Hepatocyte (in vitro differentiated cells): Measurements from ENCODE around the gene TBPL1. TPM values are rescaled to one million over a fixed set of nuclear protein-coding genes. Genes with fewer than 3 reads are reported as not detected.
"Not testable (repeated sequence)": the region's sequence is repeated elsewhere in the genome, so short reads cannot be mapped to it uniquely, and the experiment has no call there.

ENCODE experiments used
- DNase-seq: peaks from one replicate; pipeline ENCODE4 v3.0.0-alpha.2; 2016; ENCODE audit warnings: low spot score
- H2AFZ ChIP-seq: fragments of 200-600 bp; sonication (generic); 2 replicates; pipeline ENCODE4 v1.6.0; 2016; ENCODE audit warnings: antibody characterized with exemption, mild to moderate bottlenecking
- H3K27ac ChIP-seq: fragments of 200-600 bp; sonication (generic); 2 replicates; pipeline ENCODE4 v1.5.1; 2016; ENCODE audit warnings: mild to moderate bottlenecking
- H3K27me3 ChIP-seq: fragments of 200-600 bp; sonication (generic); 2 replicates; pipeline ENCODE4 v1.6.1; 2016
- H3K36me3 ChIP-seq: fragments of 200-600 bp; sonication (generic); replicated peaks from 2 replicates; pipeline ENCODE4 v1.5.1; 2016; ENCODE audit warnings: low read depth; ENCODE audit not compliant: insufficient read depth
- H3K4me1 ChIP-seq: fragments of 200-600 bp; sonication (generic); 2 replicates; pipeline ENCODE4 v1.5.1; 2016; ENCODE audit warnings: mild to moderate bottlenecking, moderate library complexity; ENCODE audit not compliant: insufficient read depth
- H3K4me2 ChIP-seq: fragments of 200-600 bp; sonication (generic); 2 replicates; pipeline ENCODE4 v1.6.0; 2016
- H3K4me3 ChIP-seq: fragments of 200-600 bp; sonication (generic); 2 replicates; pipeline ENCODE4 v1.5.1; 2016; ENCODE audit warnings: mild to moderate bottlenecking
- H3K79me2 ChIP-seq: fragments of 200-600 bp; sonication (generic); 2 replicates; pipeline ENCODE4 v1.6.0; 2017; ENCODE audit warnings: mild to moderate bottlenecking
- H3K9me2 ChIP-seq: fragments of 200-600 bp; sonication (generic); replicated peaks from 2 replicates; pipeline ENCODE4 v1.6.0; 2017; ENCODE audit warnings: mild to moderate bottlenecking; ENCODE audit not compliant: insufficient read depth
- H3K9me3 ChIP-seq: fragments of 200-600 bp; sonication (generic); 2 replicates; pipeline ENCODE4 v1.5.1; 2016; ENCODE audit warnings: low read depth, mild to moderate bottlenecking
- H4K20me1 ChIP-seq: fragments of 200-600 bp; sonication (generic); 2 replicates; pipeline ENCODE4 v1.6.0; 2016; ENCODE audit warnings: mild to moderate bottlenecking; ENCODE audit not compliant: insufficient read depth, poor library complexity, severe bottlenecking
- EZH2 ChIP-seq: fragments of 200-600 bp; sonication (generic); IDR thresholded peaks from 2 replicates; pipeline ENCODE4 v1.6.1; 2016; ENCODE audit warnings: antibody characterized with exemption, mild to moderate bottlenecking, borderline replicate concordance
- EZH2phosphoT487 ChIP-seq: fragments of 200-600 bp; sonication (generic); IDR thresholded peaks from one replicate; pipeline ENCODE4 v1.6.1; 2018; ENCODE audit warnings: antibody characterized with exemption, mild to moderate bottlenecking, low read depth, moderate library complexity; ENCODE audit not compliant: unreplicated experiment, severe bottlenecking
- WGBS: methylation state at CpG from one replicate; pipeline ENCODE4 v1.1.6; 2016; ENCODE audit warnings: low lambda C conversion rate; ENCODE audit errors: missing lambda C conversion rate; 5-methylcytosine and 5-hydroxymethylcytosine counted together
- polyA plus RNA-seq: library from polyadenylated mRNA; unstranded; fragments of >200 nt; fragmentation: Nextera tagmentation; extraction: Ambion mirVana; gene quantifications from 2 replicates; pipeline ENCODE4 v1.2.1, GENCODE V29; 2016
- total RNA-seq: library from RNA; depleted of rRNA; stranded (reverse); fragments of >200 nt; gene quantifications from 2 replicates; pipeline ENCODE4 v1.2.3, GENCODE V29; 2014
- TF ChIP-seq, protein P1 (sequence below): fragments of 200-600 bp; sonication (generic); IDR thresholded peaks from 2 replicates; pipeline ENCODE4 v1.5.1; 2016; ENCODE audit warnings: antibody characterized with exemption, mild to moderate bottlenecking; ENCODE audit not compliant: poor library complexity

TBPL1 gene
- total and polyA plus RNA-seq, 2 experiments from 2014 or later = 26.2 to 36.8 TPM

DNA sequence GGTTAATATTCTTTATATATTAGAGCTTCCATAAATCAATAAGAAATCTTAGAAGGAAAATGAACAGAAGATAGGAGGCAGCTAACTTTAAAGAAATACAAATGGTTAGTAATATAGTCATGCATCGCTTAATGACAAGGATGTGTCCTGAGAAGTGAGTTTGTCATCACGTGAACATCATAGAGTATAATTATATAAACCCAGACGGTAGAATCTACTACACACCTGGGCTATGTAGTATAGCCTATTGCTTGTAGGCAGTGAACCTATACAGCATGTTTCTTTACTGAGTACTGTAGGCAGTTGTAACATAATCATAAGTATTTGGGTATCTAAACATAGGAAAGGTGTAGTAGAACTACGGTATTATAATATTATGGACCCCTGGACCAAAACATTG lies 14.3 kb downstream of the TBPL1 start:
- no peak overlapping the region for H3K4me3 ChIP-seq
- peaks cover 5% of the 10 kb centered on the region for H4K20me1 ChIP-seq
- H3K27ac ChIP-seq = no peak overlapping the region
- H3K4me2 ChIP-seq = no peak overlapping the region
- TF ChIP-seq, protein P1, sequence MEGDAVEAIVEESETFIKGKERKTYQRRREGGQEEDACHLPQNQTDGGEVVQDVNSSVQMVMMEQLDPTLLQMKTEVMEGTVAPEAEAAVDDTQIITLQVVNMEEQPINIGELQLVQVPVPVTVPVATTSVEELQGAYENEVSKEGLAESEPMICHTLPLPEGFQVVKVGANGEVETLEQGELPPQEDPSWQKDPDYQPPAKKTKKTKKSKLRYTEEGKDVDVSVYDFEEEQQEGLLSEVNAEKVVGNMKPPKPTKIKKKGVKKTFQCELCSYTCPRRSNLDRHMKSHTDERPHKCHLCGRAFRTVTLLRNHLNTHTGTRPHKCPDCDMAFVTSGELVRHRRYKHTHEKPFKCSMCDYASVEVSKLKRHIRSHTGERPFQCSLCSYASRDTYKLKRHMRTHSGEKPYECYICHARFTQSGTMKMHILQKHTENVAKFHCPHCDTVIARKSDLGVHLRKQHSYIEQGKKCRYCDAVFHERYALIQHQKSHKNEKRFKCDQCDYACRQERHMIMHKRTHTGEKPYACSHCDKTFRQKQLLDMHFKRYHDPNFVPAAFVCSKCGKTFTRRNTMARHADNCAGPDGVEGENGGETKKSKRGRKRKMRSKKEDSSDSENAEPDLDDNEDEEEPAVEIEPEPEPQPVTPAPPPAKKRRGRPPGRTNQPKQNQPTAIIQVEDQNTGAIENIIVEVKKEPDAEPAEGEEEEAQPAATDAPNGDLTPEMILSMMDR = no peak
- TF ChIP-seq EZH2phosphoT487 (no peak), EZH2 (no peak)
- no peak overlapping the region for H2AFZ ChIP-seq
- no peaks in the 10 kb centered on the region for H3K9me3 ChIP-seq
- H3K27me3 ChIP-seq = no peaks in the 10 kb centered on the region
- H3K4me1 ChIP-seq = no peaks in the 10 kb centered on the region
- 94% methylated on average over 4 of the region's 4 CpGs for WGBS
- no peak for DNase-seq
- no peaks in the 10 kb centered on the region for H3K9me2 ChIP-seq
- no peaks in the 10 kb centered on the region for H3K36me3 ChIP-seq
- H3K79me2 ChIP-seq = peaks cover 46% of the 10 kb centered on the region

DNA sequence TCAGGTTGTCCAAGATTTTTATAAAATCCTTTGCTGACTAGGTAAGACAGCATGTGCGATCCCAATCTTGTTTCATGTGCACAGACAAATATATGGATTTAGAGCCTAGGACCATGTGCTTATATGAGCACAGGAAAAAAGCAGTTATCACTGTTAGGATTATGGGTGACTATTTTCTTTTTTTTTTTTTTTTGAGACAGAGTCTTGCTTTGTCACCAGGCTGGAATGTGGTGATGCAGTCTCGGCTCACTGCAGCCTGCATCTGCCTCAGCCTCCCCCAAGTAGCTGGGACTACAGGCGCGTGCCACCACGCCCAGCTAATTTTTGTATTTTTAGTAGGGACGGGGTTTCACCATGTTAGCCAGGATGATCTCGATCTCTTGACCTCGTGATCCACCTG lies 14.8 kb downstream of the TBPL1 start:
- H2AFZ ChIP-seq, H4K20me1 ChIP-seq, H3K4me2 ChIP-seq, H3K36me3 ChIP-seq, H3K4me3 ChIP-seq, H3K27ac ChIP-seq, H3K4me1 ChIP-seq, H3K9me3 ChIP-seq, DNase-seq, H3K9me2 ChIP-seq, H3K27me3 ChIP-seq: not testable (repeated sequence)
- peaks cover 42% of the 10 kb centered on the region for H3K79me2 ChIP-seq
- 89% methylated on average over 8 of the region's 8 CpGs for WGBS

DNA sequence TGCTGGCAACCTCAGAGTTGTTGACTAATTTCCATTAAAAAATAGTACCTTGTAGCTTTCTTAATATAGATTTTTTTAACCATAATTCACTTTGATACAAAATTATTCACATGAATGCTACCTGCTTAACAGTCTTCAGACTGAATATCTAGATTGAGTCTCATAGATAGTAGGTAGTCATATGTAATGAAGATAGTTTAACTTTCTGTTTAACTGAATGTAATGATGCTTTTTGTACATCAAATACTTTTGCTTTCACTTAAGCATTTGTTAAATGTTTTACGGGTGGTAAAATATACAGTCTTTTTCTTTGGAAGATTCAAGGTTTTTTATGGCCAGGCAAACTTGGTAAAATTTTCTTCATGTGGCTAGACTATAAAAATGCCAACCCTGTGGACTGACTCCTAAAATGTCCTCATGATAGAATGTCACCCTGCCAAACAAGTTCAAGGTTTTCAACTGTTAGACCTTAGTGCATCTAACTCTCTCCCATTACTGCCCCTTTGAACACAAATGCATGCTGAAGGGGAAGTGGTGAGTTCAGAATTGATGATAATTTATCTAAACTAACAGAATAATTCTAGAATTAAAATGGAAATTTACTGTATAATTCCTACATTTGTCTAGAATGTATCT lies 16.4 kb downstream of the TBPL1 start:
- Histone ChIP-seq H3K27me3 (no peaks in the 10 kb centered on the region), H3K79me2 (peaks cover 38% of the 10 kb centered on the region), H3K9me3 (no peaks in the 10 kb centered on the region), H3K9me2 (no peaks in the 10 kb centered on the region), H3K4me3 (no peak overlapping the region), H3K36me3 (no peaks in the 10 kb centered on the region), H2AFZ (no peak overlapping the region), H4K20me1 (peaks cover 9% of the 10 kb centered on the region), H3K4me1 (no peaks in the 10 kb centered on the region), H3K4me2 (no peak overlapping the region), H3K27ac (no peak overlapping the region)
- DNase-seq = no peak
- TF ChIP-seq, protein P1 = no peak
- TF ChIP-seq EZH2phosphoT487 (no peak), EZH2 (no peak)
- WGBS = 90% methylated on average over 1 of the region's 1 CpG

DNA sequence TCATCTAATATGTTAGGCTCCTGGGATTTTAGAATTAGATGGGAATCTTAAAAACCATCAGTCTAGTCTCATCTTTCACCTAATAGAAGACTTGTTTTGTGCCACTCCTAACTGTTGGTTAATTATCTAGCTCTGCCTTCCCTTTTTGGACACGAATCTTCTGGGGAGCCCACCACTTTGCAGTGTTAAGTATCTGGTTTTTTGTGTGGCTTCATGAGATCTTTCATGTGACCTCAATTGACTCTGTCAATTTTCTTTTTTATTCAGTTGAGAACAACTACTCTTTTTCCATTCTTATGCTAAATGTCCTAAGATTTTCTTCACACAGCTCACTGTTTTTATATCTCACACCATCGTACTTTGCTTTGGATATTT lies 16.9 kb downstream of the TBPL1 start:
- H3K27me3 ChIP-seq = no peaks in the 10 kb centered on the region
- DNase-seq = no peak
- H3K79me2 ChIP-seq = peaks cover 35% of the 10 kb centered on the region
- H3K4me2 ChIP-seq = no peak overlapping the region
- TF ChIP-seq EZH2 = no peak
- TF ChIP-seq, protein P1 = no peak
- no peak for TF ChIP-seq EZH2phosphoT487
- WGBS = 72% methylated on average over 2 of the region's 2 CpGs
- H3K9me2 ChIP-seq = no peaks in the 10 kb centered on the region
- no peaks in the 10 kb centered on the region for H3K9me3 ChIP-seq
- H3K27ac ChIP-seq = no peak overlapping the region
- H3K4me3 ChIP-seq = no peak overlapping the region
- no peaks in the 10 kb centered on the region for H3K4me1 ChIP-seq
- H3K36me3 ChIP-seq = no peaks in the 10 kb centered on the region
- H4K20me1 ChIP-seq = peaks cover 9% of the 10 kb centered on the region
- no peak overlapping the region for H2AFZ ChIP-seq
